Endodermal cell (in vitro differentiated cells): ENCODE results near the gene IL11RA. TPM values are rescaled to one million over a fixed set of nuclear protein-coding genes. Genes with fewer than 3 reads are reported as not detected.
A peak's percentile ranks its signal among the peaks of the same experiment; 100 is the strongest.

Source experiments
- DNase-seq: peaks from one replicate; pipeline ENCODE4 v3.0.0-alpha.2; 2017
- H3K27ac ChIP-seq: 2 replicates; pipeline ENCODE4 v1.5.1; 2013; ENCODE audit warnings: mild to moderate bottlenecking, low read depth, low read length, moderate library complexity
- H3K27me3 ChIP-seq: 2 replicates; pipeline ENCODE4 v1.6.1; 2013; ENCODE audit warnings: mild to moderate bottlenecking, low read length, moderate library complexity; ENCODE audit not compliant: insufficient read depth, control insufficient read depth, poor library complexity, severe bottlenecking
- H3K36me3 ChIP-seq: 2 replicates; pipeline ENCODE4 v1.7.0; 2013; ENCODE audit warnings: mild to moderate bottlenecking, low read length, moderate library complexity; ENCODE audit not compliant: control insufficient read depth, insufficient read depth
- H3K4me1 ChIP-seq: one replicate; pipeline ENCODE4 v1.7.0; 2013; ENCODE audit warnings: low read length; ENCODE audit not compliant: control insufficient read depth, insufficient read depth
- H3K4me3 ChIP-seq: 2 replicates; pipeline ENCODE4 v1.5.1; 2013; ENCODE audit warnings: mild to moderate bottlenecking, low read length, moderate library complexity
- H3K9ac ChIP-seq: 2 replicates; pipeline ENCODE4 v1.6.1; 2013; ENCODE audit warnings: mild to moderate bottlenecking, low read length, moderate library complexity; ENCODE audit not compliant: poor library complexity, severe bottlenecking; ENCODE audit errors: extremely low read depth
- H3K9me3 ChIP-seq: 2 replicates; pipeline ENCODE4 v1.6.1; 2013; ENCODE audit warnings: mild to moderate bottlenecking, low read length, moderate library complexity; ENCODE audit not compliant: control insufficient read depth
- H3K27ac Mint-ChIP-seq: 2 replicates; pipeline ENCODE4 v1.8.0; 2020; ENCODE audit warnings: mixed read lengths
- H3K27me3 Mint-ChIP-seq: 2 replicates; pipeline ENCODE4 v1.8.0; 2021; ENCODE audit warnings: mild to moderate bottlenecking, mixed read lengths; ENCODE audit not compliant: insufficient read depth
- H3K36me3 Mint-ChIP-seq: 2 replicates; pipeline ENCODE4 v1.8.0; 2020; ENCODE audit warnings: low read depth, mixed read lengths
- H3K4me1 Mint-ChIP-seq: 2 replicates; pipeline ENCODE4 v1.8.0; 2020; ENCODE audit warnings: mixed read lengths
- H3K4me3 Mint-ChIP-seq: 2 replicates; pipeline ENCODE4 v1.8.0; 2020; ENCODE audit warnings: mild to moderate bottlenecking, moderate library complexity, mixed read lengths
- H3K9me3 Mint-ChIP-seq: 2 replicates; pipeline ENCODE4 v1.8.0; 2020; ENCODE audit warnings: mild to moderate bottlenecking, mixed read lengths
- WGBS, 2 experiments: methylation state at CpG; one replicate each; pipeline versions ENCODE4 v1.1.5 to v1.1.7; 2013; ENCODE audit warnings: missing lambda C conversion rate in 2 of 2, mixed read lengths in 1 of 2; ENCODE audit not compliant: insufficient coverage in 1 of 2, insufficient read length in 1 of 2; 5-methylcytosine and 5-hydroxymethylcytosine counted together
- total RNA-seq, 2 donors: library from RNA; stranded (reverse); fragmentation: NEBNext Ultra II Directional in 1 of 2; extraction: Animal tissue kit (Norgen Biotek cat#: 25700) in 1 of 2; gene quantifications; 2 replicates in 1 of 2; 3 replicates in 1 of 2; pipeline ENCODE4 v1.2.1, GENCODE V29; 2021
- TF ChIP-seq, protein P1 (sequence below): fragments of 200-600 bp; sonication (generic); conservative IDR thresholded peaks from 2 replicates; pipeline ENCODE4 v1.5.0; 2021; ENCODE audit warnings: antibody characterized with exemption, mild to moderate bottlenecking

Gene IL11RA
- total RNA-seq, 2 donors from 2014 or later: 6.9 to 12.7 TPM

DNA sequence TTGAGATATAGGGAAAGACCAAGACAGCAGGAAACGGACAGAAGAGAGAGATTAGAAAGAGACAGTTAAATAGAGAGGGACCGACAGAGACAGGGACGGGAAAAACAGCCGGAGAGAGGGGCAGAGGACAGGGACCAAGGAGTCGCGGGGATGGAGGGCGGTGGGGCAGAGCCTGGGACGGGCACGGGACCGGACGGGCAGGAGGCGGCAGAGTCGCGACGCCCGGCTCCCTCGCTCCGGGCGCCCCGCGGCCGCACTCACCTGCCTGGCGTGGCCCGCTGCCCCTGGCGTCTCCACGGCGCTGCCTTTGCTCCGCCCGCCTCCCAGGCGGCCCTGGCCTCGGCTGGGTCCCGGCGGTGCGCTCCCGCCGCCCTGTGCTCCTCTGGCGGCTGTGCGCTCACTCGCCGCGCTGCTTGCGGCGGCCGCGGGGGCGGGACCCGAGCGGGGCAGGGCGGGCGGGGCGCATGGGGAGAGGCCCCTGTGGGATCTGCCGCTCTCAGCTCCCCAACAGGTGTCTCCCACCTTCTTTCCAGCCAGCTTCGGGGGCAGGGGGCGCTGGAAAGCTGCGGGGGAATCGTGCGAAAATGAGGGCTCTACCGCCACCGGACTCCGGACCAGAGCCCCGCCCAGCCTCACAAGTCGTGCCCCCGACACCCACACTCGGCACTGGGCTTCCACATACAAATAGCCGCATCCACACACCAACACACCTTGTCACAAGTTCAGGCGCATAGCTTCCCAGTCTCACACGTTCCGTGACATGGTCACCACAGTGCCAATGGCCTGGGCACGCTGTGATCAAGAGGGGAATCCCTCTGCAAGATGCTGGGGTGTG, 23.1 kb upstream of the IL11RA start, which contains the start of gene ARID3C:
TSS of gene ARID3C (minus strand) at position 411 of the 835 bp plus-strand sequence. CDS start 1,052 bp downstream, outside the sequence.
- no peak within 1 kb of the TSS for H3K27ac Mint-ChIP-seq
- DNase-seq: peak; percentile 77

DNA sequence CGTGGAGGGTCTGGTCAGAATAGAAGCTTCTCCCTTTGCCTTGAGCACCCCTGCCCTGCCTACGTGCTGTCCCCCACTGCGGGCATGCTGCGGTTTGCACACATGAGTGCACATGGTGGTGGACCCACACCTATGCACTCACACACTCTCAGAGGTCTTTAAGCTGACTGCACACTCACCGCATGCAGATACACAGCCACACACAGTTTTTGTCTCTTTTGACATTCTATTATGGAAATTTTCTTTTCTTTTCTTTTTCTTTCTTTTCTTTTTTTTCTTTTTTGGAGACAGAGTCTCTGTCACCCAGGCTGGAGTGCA, 22.5 kb upstream of the IL11RA start:
- no peaks in the 10 kb centered on the region for H3K36me3 Mint-ChIP-seq
- Histone ChIP-seq H3K9me3 (no peaks in the 10 kb centered on the region), H3K36me3 (no peaks in the 10 kb centered on the region), H3K4me1 (peaks cover 4% of the 10 kb centered on the region), H3K4me3 (peak overlapping the region; percentile 63), H3K27ac (no peak overlapping the region), H3K9ac (no peak overlapping the region), H3K27me3 (peaks cover 71% of the 10 kb centered on the region)
- no peaks in the 10 kb centered on the region for H3K9me3 Mint-ChIP-seq
- DNase-seq: no peak
- H3K4me1 Mint-ChIP-seq: peaks cover 22% of the 10 kb centered on the region
- peak overlapping the region; percentile 56 for H3K4me3 Mint-ChIP-seq
- TF ChIP-seq, protein P1, sequence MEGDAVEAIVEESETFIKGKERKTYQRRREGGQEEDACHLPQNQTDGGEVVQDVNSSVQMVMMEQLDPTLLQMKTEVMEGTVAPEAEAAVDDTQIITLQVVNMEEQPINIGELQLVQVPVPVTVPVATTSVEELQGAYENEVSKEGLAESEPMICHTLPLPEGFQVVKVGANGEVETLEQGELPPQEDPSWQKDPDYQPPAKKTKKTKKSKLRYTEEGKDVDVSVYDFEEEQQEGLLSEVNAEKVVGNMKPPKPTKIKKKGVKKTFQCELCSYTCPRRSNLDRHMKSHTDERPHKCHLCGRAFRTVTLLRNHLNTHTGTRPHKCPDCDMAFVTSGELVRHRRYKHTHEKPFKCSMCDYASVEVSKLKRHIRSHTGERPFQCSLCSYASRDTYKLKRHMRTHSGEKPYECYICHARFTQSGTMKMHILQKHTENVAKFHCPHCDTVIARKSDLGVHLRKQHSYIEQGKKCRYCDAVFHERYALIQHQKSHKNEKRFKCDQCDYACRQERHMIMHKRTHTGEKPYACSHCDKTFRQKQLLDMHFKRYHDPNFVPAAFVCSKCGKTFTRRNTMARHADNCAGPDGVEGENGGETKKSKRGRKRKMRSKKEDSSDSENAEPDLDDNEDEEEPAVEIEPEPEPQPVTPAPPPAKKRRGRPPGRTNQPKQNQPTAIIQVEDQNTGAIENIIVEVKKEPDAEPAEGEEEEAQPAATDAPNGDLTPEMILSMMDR: no peak
- no peak overlapping the region for H3K27ac Mint-ChIP-seq
- 44 to 53% methylated on average over 5 of the region's 5 CpGs for WGBS, 2 experiments
- H3K27me3 Mint-ChIP-seq: peaks cover 82% of the 10 kb centered on the region

More for the DNA sequence above, 23.1 kb upstream of the IL11RA start, which contains the start of gene ARID3C:
- Histone ChIP-seq H3K27me3 (peaks cover 71% of the 10 kb centered on the region), H3K9me3 (no peaks in the 10 kb centered on the region), H3K4me1 (peaks cover 7% of the 10 kb centered on the region), H3K9ac (no peak within 1 kb of the TSS), H3K27ac (no peak within 1 kb of the TSS), H3K4me3 (peak within 1 kb of the TSS; percentile 69), H3K36me3 (no peaks in the 10 kb centered on the region)
- Mint-ChIP-seq H3K36me3 (no peaks in the 10 kb centered on the region), H3K9me3 (no peaks in the 10 kb centered on the region), H3K4me3 (peak within 1 kb of the TSS; percentile 56), H3K27me3 (peaks cover 88% of the 10 kb centered on the region), H3K4me1 (peaks cover 24% of the 10 kb centered on the region)
- TF ChIP-seq, protein P1: no peak
- WGBS, 2 experiments: 3% methylated on average over 28 to 69 of the region's 69 CpGs

DNA sequence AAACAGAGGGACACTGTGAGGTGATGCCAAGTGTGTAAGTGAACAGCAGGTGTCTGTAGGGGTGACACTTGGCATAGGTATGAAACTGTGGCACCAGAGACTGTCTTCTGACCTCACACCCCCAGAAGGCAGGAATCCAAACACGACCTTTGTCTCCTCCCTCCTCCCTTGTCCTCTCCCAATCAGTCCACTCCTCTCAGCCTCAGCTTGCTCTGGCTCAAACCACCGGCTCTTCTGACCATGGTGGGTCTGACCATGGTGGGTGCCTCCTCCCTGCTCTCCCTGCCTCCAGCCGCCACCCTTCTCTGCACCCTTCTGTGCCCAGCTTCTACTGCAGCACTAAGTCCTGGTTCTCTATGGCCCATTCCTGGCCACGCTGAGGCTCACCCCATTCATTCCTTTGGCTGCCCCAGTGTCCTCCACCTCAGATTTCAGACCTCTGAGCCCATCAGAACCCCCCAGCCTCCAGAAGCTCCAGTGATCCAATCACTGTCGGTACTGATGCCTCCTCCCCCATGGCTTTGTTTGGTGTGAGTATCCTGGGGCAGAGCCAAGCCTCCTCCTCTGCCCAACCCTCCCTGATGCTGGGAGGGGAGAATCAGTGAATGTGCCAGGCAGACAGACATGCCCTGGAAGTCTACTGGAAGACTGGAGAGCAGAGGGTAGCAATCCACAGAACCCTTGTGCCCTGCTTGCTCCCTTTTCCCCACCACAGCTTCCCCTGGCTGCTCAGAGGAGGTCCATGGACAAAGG, 21.4 kb upstream of the IL11RA start:
- Histone ChIP-seq H3K9ac (no peak overlapping the region), H3K4me1 (no peaks in the 10 kb centered on the region), H3K27me3 (peaks cover 69% of the 10 kb centered on the region), H3K9me3 (no peaks in the 10 kb centered on the region), H3K36me3 (no peaks in the 10 kb centered on the region), H3K27ac (no peak overlapping the region), H3K4me3 (no peak overlapping the region)
- TF ChIP-seq, protein P1: no peak
- WGBS, 2 experiments: 55 to 72% methylated on average over 3 to 5 of the region's 5 CpGs
- Mint-ChIP-seq H3K4me3 (no peak overlapping the region), H3K4me1 (peaks cover 19% of the 10 kb centered on the region), H3K36me3 (peaks cover 9% of the 10 kb centered on the region), H3K9me3 (no peaks in the 10 kb centered on the region), H3K27ac (no peak overlapping the region), H3K27me3 (peaks cover 73% of the 10 kb centered on the region)
- no peak for DNase-seq
